Hematopoietic multipotent progenitor cell treated with erythropoietin and hydrocortisone succinate and interleukin-3 and kit ligand, for 8 days (in vitro differentiated cells): ENCODE measurements around the gene KIAA0753.
"Not testable (repeated sequence)": the region's sequence is repeated elsewhere in the genome, so short reads cannot be mapped to it uniquely, and the experiment has no call there.

Source experiments
- DNase-seq: peaks from one replicate; pipeline ENCODE4 v3.0.0-alpha.2; 2015

The KIAA0753 gene

DNA sequence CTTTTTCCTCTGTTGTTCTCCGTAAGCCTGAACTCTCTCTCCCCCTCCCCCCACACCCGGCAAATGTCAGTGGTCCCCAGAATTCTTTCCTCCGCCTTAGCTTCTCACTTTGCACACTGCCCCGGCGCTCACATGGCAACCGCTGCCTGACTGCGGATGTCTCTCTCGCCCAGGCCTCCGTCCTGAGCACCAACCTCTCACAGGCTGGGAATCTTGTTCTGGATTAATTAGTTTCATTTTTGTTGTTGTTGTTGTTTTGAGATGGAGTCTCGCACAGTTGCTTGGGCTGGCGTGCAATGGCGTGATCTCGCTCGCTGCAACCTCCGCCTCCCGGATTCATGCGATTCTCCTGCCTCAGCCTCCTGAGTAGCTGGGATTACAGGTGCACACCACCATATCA is 27.7 kb upstream of the KIAA0753 start:
- no peak for DNase-seq

DNA sequence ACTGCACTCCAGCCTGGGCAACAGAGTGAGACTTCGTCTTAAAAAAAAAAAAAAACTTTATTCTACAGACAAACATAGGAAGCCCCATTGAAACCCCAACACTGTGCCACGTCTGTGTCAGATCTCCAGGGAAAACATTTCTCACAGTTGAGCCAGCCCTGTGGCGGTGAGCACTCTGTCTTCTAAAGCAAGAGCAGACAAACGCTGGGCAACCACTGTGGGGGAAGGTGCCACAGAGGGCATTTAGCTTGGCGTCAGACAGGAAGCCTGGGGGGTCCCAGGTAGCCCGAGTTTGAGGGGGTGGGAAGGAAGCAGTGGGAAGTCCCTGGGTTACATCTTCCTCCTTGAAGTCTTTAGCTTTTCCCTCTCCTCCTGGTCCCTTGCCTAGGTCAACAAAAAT is 27.0 kb upstream of the KIAA0753 start:
- DNase-seq = no peak

DNA sequence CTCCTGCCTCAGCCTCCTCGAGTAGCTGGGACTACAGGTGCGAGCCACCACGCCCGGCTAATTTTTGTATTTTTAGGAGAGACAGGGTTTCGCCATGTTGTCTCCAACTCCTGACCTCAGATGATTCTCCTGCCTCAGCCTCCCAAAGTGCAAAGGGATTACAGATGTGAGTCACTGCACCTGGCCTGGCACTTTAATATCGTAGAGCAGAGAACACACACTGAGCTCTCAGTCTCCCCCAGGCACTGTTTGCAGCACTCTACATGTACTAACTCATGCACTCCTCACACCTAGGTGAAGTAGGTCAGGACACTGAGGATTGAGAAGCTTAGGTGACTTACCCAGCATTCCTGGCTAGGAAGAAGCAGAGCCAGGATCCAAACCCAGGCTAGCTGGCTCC is 26.0 kb upstream of the KIAA0753 start:
- DNase-seq = no peak

DNA sequence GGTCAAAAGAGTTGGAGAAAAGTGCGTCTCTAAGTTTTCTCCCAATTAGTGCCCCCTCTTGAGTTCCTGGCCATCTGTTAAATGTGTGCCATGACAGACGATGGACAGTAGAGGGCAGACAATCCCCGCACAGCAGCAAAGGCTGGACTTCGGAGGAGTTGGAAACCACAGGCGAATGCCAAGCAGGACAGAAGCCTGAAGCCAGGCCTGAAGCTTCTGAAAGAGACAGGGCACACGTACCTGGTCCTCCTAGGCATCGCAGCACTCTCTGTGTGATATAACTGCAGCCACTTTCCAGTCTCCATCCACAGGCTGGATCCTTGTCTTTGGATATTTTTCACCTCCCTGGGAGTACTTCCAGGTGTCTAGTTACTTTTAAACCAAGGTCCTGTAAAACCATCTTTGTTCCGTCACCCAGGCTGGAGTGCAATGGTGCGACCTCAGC is 25.6 kb upstream of the KIAA0753 start:
- DNase-seq = peak; percentile 75

DNA sequence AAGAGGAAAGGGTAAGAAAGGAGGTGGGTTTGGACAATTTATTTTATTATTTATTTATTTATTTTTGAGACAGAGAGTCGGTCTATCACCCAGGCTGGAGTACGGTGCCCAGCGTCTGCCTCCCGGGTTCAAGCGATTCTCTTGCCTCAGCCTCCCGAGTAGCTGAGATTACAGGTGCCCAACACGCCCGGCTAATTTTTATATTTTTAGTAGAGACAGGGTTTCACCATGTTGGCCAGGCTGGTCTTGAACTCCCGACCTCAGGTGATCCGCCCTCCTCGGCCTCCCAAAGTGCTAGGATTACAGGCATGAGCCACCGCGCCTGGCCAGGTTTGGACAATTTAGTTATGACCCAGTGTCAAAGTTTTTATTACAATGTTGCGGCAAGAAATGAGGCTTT is 22.7 kb upstream of the KIAA0753 start:
- not testable (repeated sequence) for DNase-seq

DNA sequence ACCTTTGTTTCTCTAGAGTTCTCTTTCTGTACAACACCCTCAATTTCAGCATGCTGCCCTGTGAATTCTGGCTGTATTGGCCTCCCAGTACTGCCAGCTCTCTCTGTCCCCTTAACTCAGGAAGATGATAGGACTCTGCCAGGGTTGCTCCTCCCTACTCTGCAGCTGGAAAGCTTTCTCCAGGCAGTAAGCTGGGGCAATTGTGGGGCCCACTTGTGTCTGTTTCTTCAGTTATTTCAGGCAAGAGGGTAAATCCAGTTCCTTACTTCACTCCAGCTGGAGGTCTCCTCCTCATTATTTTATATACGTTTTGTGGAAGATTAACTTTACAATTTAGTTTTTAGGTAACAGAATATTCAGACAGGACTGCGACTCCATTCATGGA is 20.9 kb upstream of the KIAA0753 start:
- DNase-seq = no peak

DNA sequence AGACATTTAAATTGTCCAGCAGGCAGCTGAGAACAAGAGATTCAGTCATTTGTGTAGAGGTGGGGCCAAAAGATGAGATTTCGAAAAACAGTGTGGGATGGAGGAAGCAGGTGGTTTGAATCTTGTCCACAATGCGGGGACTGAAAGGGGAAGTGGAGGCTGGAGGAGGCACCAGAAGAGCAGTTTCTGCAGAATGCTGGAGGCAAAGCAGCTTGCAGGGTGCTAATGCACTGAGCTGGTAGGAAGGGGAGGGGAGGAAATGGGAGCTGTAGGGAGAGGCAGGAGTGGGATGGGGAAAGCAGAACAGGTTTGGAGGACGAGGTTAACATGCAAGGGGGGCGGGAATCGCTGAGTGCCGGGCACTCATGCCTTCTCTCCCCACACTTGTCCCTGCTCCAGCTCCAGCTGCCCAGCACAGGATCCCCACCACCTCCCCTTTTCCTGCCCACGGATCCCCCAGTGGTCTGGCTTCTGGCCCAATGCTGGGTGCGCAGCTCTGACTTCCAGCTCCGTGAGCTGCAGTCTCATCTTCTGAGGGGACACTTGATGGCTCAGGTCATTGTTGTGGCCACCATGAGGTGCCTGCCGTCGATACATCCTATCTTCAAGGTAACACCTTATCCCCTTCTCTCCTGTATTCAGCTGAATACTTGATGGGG is 20.4 kb upstream of the KIAA0753 start:
- DNase-seq = no peak

DNA sequence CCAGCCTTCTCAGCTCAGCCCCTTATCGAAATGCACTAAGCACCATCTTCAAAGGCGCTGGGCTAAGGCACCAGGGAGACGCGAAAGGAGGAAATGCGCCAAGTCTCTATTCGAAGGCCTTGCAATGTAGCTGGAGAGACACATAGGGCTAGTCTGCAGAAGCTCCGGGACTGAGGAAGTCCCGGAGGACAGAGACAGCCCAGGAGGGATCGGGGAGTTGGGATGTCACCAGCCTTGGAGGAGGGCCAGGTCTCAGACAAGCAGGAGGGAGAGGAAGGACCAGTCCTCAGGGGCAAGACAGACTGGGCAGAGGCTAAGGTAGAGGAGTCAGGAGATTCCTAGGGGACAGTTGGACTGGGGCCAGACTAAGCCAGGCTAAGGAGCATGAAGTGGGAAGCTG is 19.6 kb upstream of the KIAA0753 start:
- no peak for DNase-seq

DNA sequence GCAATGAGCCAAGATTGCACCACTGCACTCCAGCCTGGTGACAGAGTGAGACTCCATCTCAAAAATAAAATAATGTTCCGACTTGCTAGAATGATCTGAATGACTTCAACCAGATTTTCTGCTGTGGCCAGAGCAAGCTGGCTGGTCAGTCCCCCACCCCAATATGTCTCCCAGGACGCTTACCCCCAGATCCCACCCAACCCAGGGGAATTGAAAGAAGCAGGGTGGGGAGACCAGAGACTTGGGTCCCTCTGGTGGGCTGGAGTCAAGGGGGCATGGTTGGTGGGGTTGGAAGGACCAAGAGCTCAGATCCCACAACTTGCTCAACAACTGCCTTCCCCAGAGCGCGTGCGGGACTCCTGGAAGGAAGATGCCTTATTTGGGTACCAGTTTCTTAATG is 17.9 kb upstream of the KIAA0753 start:
- not testable (repeated sequence) for DNase-seq

DNA sequence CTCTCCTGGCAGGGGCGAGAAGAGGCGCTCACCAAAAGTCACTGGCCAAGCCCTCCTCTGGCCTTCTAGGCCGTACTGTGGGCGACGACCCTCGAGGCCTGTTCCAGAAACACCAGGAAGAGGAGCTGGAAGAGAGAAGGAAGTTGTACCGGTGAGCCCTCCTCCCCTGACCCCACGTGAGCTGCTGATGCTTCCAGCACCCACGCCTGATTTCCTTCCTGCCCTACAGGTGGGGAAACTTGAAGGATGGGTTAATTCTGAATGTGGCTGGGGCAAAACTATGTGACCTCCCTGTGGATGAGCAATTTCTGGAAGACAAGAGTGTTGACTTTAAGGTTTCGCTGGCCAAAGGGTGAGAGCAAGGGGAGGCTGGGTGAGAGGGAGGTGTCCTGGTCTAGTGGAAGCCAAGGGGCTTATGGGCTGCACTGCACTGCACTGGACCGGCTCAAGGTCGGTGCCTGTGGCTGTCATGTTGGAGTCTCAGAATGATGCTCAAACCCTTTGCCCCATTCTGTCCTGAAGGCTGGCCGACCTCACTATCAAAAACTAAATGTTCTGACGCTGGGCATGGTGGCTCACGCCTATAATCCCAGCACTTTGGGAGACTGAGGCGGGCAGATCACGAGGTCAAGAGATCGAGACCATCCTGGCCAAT is 17.2 kb upstream of the KIAA0753 start:
- DNase-seq = no peak

DNA sequence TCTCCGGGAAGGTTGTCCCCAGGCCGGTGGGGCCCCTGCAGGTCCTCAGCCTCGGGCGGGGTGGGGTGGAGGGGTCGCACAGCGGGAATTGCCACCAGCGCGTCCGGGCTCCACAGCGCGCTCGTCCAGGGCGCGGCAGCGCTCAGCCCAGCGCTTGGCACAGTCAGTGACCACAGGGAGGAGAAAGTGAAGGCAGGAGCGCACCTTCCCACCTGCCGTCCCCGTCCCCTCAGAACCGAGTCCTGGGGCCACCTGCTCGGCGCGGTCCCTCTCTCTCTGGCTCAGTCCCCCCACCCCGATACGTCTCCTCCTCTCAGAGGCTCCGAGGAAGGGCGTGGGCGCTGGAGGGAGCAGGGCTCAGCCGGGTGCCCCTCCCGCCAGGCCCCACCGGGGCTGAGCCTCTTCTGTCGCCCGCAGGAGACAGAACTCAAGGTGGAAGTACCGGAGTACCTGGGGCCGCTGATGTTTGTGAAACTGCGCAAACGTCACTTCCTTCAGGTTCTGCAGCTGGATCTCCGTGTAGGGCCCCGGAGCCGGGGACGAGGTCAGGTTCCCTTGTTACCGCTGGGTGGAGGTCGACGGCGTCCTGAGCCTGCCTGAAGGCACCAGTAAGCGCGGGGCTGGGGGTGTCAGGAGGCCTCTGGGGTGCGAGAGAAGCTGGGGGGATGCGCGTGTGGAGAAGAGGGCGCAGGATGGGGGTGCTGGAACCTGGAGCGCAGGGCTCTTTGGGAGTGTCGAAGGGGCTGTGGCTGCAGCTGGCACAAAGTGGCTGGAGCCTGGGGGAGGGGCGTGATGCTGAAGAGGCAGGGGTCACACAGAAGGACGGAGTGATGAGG is 16.5 kb upstream of the KIAA0753 start:
- not testable (repeated sequence) for DNase-seq

DNA sequence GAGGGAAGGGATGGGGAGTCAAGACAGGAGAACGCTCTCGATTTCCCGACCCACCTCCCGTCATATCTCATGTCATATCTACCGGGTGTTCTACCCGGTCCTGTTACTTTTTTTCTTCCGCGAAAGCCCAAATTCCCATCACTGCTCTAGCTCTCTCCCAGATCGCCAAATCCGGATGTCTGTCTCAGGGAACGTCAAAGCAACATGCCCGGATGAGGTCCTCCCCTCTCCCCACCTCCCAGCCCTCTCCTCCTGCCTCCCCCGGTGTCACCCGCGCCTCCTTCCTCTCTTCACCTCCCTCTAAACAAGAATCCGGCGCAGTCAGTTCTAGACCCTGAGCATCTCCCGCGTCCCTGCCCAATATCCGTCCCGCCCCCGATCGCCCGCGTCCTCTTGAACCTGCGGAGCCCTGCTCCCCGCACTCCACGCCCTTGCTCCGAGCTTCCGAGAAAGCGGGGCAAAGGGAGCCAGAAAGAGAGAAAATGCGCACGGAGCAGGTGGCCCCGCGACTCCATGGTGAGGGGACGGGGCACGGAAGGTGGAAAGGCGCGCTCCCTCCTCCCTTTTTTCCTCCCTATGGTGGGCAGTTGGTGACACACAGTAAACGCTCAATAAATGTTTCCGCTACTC is 15.3 kb upstream of the KIAA0753 start:
- not testable (repeated sequence) for DNase-seq

DNA sequence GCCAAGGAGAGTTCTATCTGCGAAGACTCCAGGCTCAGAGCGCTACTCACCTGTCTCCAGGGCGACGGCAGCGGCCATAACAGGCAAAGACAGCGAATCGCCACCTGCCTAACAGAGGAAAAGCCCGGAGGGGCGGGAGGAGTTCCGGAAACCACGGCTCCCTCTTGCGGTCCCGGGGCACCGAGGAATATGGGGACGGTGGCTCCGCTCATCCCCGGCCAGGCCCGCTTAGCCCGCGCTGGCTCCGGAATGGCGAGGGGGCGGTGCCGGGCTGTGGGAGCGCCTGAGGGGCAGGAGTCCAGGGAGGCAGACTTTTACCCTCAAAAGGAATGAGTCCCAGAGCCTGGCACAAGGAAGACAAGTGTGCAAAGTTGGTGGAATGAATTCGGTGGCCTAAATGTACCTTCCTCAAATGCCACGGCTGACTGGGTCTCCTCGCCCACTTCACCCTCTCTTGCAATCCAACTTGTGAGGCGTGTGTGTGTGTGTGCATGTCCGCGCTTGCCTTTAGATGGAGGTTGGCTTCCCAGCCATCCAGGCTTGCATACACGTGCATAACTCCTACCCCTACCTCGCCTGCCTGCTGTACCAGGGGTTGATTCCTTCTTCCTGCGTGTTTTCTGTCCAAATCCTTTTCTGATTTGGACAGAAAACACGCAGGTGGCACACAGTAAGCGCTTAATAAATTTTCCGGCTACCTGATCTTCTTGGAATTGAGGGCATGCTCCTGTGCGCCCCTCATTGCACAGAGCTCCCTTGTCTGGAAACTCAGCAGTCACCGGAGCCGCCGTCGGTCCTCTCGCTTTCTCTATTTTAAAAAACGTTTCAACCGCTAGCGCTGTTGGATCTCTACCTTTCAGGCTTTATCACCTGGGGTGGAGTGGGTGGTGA is 14.6 kb upstream of the KIAA0753 start:
- no peak for DNase-seq

DNA sequence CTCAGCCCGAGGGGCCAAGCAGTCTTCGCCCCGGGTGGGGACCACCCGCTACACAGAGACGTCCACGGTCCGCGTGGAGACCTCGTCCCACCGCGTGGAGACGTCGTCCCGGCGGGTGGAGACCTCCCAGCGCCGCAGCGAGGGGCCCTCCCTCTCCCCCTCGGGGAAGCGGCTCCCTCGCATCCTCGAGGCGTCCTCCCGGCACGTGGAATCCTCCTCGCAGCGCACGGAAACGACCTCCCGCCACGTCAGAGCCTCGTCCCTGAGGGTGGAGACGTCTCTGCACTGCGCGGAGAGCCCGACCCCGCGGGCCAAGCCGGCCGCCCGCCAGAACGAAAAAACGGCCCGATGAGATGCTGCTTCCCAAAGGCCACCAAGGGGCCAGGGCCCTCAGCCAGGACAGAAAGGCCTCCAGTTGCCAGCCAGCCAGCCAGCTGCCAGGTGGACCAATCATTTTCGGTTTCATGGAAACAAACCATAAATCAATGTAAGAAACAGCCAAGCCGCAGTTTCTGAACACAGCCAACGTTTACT is 11.5 kb upstream of the KIAA0753 start:
- no peak for DNase-seq

DNA sequence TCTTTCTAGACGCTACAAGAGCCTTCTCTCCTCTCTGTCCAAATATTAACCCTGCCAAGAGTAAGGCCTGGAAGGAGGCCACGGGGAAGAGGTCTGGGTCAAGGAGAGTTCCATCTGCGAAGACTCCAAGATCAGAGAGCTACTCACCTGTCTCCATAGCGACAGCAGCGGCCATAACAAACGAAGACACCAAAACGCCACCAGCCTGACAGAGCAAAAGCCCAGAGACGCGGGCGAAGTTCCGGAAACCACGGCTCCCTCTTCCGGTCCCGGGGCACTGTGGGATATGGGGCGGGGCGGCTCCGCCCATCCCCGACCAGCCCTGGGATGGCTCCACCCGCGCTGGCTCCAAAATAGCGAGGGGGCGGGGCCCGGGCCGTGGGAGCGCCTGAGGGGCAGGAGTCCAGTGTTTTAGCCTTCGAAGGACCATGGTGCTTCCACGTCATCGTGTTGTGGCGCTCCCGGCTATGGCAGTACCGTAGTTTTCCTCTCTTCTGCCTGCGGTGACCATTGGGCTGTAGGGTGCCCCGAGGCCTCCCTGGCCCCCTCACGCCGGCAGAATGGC is 10.9 kb upstream of the KIAA0753 start, which contains the start of the genes C17orf100 and MED31:
TSS of gene C17orf100 (plus strand) at position 409 of the 565 bp plus-strand sequence. CDS start at position 561, 152 bp downstream.
TSS of gene MED31 (minus strand) at position 252 of the 565 bp plus-strand sequence. CDS start at position 175, 77 bp downstream.
- DNase-seq = peak; percentile 95

DNA sequence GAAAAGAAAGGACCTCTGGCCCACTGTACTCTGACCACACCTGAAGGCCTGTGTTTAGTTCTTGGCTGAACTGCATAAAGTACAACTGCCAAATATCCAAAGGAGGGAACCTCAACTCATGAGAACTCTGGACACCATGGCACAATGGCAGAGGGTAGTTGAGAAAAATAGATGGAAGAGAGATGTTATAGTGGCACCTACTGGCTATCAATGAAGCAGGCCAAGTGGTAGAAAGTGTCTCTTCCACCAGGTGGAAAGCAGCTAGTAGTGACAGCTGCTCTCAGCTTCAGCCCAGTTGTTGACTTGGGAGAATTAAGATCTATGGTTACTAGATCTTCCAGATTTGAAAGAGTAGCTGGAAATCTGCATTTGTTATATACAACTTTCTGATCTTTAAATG is 7.7 kb upstream of the KIAA0753 start:
- peak; percentile 57 for DNase-seq

DNA sequence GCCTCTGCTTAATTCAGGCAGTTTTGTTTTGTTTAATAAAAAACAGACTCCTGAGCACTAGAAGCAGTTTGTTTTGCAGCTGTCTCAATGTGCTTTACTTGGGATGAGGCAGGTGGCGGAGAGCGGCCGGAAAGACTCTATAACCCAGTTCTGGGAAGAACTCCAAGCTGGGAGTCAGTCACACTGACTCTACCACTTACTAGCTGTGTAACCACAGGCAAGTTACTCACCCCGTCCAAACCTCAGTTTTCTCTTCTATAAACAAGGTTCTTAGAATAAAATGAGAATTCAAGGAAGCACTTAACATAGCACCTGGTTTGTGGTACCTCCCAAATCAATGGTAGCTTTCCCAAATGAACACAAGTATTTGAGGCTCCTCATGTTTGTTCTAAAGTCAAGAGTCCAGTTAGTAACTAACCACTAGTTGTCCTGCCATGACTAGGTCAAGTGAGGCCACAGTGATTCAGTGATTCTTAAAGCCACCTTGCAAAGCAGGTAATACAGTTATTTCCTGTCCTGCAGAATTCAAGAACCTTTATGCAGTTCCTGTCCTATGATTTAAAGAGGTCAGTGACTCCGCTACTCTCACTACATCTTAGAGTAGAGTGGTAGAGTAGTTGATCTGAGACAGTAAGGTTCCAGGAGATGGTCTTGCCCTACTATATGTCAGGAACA is 3.1 kb upstream of the KIAA0753 start:
- no peak for DNase-seq

DNA sequence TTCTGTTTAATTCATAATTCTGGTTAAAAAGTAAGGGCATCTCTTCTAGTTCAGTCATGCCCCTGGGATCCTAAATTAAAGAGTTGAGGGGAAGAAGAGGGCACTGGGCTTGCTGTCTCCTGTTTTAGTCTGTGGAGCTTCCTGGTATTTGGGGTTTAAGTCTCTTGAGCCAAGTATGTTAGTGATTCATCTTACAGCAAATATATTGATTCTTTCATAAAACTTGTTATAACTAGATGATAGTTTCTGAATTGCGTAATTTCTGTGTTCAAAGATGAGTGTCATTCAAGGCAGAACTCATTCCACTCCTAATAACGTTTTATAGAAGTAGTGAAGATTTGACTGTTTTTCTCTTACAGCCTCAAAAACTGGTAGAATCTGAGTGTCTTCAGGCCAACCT is 2.1 kb upstream of the KIAA0753 start:
- DNase-seq = no peak

DNA sequence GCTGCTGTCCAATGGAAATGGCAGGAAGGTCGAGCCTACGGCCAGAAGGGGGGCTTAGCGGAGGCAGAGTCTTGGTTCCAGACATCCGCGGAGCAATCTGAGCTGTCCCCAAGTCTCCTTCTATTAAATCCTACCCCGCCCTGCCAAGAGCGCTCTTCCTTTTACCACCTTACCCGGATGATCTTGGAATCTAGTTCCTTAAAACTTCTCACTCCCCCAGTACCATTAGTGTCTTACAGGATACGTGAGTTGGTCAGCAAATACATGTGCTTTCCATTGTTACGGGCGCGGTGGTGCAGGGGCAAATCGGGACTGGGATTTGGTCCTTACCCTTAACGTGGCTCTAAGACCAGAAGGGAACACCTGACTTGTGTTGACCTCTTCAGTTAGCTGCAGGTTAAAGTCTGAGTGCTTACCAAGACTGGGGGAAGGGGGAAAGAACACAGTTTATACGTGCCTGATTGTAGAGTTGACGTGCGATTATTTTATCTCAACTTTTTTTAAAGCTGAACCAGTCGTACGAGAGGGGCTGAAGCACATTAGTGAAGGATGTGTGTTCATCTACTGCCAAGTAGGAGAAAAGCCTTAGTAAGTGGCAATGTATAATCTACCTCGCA is 844 bp upstream of the KIAA0753 start:
- no peak for DNase-seq
